Stimulated activated CD4-positive, alpha-beta T cell treated with anti-CD3 and anti-CD28 coated beads, Interleukin-15, amount 100 ng/mL, for 48 hours (primary cell): ENCODE results near the gene RABL2B.

Experiments used
- DNase-seq, 2 donors: peaks; one replicate each; pipeline ENCODE4 v3.0.0-alpha.2; 2020; ENCODE audit warnings: low read depth in 2 of 2

The RABL2B gene

DNA sequence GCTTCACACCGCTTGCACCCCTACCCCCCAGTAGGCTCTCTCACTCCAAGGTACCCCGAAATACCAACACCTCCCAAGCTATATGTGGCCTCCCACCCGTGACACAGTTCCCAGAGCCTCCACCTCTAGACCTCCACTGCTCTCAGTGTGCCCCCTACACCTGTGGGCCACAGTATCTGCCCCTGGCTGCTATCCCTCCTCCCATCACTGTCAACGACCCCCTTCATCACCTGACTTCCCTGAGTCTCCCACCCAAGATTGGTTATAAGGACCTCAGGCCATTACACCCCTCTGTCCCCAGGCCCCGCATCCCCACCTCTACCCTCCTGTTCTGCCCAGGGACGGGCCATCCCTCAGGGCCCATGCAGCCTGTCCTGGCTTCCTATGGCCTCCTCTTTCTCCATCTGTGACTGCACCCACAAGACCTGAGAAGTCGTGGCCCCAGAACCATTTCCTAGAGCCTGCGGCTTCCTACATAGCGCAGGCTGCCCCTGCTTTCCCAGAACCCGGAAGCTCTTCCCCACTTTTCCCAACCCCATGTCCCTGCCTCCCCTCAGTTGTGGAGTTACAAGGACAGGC is 44.7 kb downstream of the RABL2B start:
- DNase-seq, result no peak

DNA sequence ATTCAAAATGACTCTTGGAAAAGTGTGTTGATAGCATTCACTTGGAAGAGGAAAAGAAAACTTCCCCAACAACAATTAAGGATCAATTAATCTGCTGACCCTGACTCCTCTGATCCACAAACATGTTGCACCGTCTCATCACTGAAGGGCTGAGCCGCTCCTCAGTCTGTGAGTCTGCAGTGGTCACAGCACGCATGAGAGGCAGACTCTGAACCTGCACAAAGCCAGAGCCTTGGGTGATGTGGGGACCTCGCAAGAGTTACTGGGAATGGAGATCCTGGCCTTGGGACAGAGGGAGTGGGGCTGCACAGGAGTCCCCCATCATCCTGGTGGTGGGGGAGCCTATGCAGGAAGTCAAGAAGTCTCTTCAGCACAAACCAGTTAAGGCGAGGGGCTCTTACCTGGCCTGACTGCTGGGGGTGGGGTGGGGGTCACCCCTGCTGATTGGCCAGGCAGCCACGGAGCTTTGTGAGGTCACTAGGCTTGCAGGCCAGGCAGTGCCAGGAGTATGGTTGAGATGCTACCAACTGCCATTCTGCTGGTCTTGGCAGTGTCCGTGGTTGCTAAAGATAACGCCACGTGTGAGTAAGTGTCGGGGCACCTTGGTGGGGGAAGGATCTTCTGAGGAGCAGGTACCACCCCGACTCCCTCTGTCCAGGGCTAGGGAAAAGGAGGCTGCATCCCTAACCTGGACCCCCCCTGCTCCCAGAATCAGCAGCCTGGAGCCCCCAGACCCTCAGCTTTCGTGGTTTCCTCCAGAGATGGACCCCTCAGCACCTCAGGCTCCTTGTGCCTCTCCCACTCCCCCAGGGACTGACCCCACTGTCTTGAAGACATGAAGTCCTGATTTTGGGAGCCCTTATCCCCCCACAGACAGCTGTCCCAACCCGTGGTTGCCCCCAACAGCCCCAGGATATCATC is 45.4 kb downstream of the RABL2B start, which contains the start of gene ACR:
Gene ACR (plus strand): TSS at position 477 of the 921 bp plus-strand sequence. CDS start 32 bp downstream, at position 509.
- no peak for DNase-seq

DNA sequence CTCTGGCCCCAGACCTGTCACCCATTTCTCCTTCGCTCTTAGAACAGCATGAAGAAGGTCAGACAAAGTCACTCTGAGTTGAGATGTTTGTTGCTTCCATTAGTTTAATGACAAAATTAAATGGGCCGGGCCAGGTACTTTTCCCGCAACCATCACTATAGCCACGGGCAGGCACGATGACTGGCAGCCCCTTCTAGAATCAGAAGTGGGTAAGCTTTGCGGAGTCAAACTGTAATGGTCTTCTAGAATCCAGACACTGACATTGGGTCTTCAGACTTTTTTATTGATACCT is 47.8 kb downstream of the RABL2B start:
- no peak for DNase-seq

DNA sequence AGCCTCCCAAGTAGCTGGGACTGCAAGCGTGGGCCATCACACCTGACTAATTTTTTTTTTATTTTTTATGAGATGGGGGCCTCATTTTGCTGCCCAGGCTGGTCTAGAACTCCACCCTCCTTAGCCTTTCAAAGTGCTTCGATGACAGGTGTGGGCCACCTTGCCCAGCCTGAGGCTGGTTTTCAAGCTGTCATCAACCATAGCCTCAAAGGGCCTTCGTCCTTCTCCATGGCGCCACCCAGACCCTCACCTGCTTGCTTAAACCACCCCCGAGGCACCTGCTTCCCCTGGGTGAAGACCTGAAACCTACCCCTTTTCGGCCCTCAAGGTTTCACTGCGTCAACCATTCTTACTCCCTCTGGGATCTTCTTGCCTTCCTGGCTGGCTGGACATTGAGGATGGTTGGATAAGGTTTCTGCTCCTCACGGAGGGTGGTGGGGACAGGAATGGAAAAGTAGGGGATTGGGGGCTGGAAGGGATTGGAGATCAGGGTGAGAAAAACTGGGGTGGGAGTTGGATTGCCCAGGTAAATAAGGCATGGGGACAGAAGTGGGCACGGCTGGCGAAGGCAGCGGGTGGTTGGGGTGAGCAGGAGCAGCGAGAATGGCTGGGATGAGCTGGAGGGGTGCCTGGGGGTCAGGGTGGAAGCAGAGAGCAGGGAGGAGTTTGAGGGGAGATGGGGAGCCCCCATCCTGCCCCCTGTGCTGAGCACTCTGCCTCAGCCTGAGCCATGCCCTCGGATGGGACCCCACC is 48.3 kb downstream of the RABL2B start:
- no peak for DNase-seq

DNA sequence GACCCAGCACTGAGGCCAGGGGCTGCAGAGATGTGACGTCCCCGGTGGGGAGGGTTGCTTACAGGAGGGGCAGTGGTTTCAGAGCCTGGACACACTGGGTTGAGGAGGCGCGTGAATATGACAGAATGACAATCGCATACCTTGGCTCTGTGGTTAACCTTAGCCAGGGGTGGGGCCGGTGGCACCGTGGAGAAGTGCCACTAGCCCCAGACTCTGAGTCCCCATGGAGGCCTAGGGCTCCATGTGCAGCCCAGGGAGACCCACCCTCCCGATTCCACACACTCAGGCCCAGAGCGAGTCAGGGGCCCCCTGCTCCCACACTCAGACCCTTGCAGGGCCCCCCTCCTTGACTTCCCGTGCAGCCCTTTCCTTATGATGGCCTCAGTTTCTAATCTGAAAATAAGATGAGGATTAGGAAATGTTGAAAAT is 49.1 kb downstream of the RABL2B start:
- DNase-seq, result no peak

DNA sequence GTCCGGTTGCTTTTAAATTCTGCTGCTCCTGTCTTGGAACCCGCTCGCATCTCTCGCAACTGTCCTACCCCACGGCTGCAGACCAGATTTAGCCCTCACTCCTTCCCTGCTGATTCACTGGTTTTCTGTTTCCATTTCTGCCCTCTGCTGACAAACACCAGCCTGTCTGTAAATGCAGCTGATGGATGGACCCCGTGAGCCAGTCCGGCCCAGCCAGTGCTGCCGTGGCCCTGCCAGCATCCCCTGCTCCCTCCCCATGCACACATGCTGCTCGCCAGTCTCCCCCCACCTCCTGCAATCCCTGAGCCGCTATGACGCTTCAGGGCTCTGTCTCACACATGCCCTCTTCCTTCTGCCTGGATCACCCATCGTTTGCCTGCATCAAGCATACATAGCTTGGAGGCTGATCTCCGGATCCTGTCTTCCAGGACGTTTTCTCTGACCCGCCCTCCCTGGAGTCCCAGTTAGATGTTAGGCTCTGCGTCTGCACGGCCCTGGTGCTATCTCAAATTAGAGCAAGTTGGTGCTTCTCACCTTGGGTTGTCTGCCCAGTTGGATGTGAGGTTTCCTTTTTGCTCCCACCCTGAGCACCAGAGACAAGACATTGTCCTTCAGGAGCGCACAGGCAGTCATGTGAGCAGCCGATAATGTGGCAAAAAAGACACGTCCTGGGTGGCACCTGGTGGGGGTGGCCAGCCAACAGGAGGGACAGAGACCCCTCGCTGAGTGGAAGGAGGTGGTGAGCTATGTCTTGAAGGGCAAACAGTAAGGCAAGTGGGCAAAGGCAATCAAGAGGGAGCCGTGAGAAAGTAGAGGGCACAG is 49.7 kb downstream of the RABL2B start:
- DNase-seq, result no peak

DNA sequence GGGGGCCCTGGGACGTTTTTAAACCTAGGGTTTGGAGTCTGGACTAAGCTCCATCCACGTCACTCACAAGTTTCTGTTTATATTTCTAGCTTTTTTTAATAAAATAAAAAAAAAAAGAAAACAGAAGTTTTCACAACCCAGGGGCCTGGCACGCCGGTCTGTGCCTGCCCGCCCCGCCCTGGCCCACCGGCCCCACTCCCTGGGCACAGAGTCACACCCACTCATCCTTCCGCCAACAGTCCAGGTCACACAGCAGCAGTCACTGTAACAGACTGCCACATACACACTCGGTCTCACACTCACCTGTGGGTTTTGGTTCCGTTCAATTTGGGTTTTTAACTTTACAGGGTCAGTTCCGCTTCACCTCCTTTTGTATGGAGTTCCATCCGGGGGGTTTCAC is 50.8 kb downstream of the RABL2B start:
- DNase-seq, result no peak

DNA sequence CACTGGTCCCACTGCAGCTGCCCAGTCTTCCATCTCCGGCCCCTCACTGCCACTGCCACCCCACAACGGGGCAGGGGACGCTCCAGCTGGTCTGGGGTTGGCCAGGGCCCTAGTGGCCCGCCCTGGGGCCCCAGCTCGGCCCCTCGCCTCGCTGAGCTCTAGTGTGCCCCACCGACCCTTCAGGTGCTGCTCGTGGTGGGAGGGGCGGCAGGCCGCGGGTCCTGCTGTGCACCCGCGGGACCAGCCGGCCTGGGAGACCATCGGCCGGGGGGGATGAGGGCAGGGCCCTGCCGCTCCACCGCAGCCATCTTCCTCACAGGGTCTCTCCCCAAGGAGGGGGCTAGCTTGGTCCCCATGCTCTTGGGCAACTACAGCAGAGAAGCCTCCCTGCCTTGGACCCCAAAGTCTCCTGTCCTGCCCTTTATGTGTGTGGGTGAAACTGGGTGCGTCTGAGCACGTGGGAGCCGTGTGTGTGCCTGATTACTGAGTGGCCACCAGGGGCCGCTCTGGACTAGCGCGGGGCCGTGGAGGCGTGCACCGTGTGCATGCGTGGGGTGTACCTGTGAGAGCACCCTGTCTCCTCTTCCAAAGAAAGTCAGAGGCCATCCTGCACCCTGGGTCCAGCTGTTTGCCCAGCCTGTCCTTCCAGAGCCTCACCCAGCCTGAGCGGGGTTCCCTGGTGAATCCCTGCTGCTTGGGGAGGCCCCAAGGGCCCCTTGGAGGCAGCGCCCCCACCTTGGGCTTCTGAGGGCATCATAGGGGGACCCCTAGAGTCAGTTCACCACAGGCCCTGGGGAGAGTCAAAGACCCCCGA is 51.4 kb downstream of the RABL2B start:
- peak; percentile 36 to 49 for DNase-seq

DNA sequence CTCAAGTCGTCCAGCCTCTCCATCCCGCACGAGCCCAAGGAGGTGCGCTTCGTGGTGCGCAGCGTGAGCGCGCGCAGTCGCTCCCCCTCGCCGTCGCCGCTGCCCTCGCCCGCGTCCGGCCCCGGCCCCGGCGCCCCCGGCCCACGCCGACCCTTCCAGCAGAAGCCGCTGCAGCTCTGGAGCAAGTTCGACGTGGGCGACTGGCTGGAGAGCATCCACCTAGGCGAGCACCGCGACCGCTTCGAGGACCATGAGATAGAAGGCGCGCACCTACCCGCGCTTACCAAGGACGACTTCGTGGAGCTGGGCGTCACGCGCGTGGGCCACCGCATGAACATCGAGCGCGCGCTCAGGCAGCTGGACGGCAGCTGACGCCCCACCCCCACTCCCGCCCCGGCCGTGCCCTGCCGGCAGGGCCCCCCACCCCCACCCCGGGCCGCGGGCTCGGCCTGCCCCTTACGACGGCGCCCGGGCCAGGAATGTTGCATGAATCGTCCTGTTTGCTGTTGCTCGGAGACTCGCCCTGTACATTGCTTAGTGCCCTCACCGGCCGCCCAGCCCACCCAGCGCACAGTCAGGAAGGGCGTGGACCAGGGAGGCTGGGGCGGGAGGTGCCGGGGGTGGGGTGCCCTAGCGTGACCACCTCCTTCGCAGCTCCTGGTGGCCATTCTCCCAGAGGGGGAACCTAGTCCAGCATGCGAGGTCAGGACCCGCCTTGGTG is 52.3 kb downstream of the RABL2B start:
- no peak for DNase-seq

DNA sequence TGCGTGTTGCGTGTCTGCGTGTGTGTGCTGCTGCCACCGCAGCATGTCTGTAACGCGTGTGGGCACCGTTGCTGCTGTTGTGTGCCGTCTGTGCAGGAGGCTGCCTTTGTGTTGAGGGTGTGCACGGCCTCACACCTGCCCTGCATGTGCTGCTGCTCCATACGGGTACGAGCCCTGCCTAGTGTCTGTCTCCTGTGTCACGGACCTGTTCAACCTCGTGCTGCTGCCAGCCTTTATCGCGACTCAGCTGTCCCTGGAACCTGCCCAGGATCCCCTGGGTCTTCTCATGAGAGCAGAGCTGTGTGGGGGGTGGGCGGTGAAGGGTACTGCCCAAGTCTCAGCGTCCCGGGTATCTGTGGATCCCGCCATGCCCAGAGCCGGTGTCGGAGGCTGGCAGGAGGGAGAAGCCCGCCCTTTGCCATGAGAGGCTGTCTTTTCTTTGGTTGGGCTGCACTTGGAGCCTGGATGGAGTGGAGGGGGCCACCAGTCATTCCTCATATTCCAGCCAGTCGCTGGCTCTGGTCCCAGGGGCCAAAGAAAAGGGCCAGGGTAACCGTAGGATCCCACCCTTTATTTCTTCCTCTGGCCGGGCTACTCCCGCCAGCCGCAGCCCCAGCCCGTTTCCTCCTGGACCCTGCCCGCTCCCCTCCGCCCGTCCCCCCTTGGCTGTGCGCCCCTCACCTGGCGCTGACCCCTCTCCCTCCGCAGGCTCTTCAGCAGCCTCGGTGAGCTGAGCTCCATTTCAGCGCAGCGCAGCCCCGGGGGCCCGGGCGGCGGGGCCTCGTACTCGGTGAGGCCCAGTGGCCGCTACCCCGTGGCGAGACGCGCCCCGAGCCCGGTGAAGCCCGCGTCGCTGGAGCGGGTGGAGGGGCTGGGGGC is 53.2 kb downstream of the RABL2B start:
- DNase-seq, result no peak

DNA sequence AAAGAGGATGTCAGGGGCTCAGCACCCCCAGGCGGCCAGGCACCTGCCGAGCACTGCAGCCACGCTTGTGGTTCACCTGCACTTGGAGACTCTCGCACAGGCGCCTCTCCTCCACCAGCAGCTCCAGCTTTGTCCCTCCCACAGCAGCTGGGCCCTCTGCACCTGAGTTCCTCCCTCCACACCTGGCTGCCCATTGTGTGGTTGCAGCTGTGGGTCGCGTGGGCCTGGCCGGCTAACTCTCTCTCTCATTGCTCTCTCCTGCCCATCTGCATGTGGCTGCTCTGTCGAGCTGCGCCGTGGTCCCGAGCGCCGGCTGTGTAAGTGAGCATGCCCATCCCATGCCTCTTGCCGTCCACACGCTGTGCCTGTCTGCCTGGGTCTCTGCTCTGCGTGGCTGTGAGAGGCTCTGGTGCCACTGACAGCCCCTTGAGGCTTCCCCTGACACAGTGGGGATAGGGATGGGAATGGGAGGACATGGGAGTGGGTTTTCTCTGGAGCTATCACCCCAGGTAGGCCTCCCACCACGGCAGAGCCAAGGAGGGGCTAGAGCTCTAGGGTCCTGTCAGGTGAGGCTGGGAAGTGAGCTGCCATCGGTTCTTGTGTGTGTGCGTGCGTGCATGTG is 53.9 kb downstream of the RABL2B start:
- DNase-seq, result no peak

DNA sequence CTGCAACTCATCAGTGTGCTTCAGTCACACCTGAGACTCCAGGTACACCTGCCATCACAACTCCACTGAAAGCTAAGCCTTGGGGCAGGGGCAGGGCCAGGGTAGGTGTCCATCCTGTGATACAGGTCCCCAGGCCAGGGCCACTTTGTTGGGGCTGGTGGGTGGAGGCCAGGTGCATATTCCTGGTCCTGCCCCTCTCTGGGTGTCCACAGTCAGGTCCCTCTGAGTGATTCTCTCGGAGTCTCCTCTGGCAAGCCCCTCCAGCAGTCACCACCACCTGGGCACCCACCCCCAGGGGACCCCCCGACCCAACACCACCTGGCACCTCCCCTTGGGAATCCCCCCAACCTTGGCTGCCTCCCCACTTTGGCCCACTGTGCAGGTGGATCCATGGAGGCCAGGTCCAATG is 54.9 kb downstream of the RABL2B start:
- no peak for DNase-seq

DNA sequence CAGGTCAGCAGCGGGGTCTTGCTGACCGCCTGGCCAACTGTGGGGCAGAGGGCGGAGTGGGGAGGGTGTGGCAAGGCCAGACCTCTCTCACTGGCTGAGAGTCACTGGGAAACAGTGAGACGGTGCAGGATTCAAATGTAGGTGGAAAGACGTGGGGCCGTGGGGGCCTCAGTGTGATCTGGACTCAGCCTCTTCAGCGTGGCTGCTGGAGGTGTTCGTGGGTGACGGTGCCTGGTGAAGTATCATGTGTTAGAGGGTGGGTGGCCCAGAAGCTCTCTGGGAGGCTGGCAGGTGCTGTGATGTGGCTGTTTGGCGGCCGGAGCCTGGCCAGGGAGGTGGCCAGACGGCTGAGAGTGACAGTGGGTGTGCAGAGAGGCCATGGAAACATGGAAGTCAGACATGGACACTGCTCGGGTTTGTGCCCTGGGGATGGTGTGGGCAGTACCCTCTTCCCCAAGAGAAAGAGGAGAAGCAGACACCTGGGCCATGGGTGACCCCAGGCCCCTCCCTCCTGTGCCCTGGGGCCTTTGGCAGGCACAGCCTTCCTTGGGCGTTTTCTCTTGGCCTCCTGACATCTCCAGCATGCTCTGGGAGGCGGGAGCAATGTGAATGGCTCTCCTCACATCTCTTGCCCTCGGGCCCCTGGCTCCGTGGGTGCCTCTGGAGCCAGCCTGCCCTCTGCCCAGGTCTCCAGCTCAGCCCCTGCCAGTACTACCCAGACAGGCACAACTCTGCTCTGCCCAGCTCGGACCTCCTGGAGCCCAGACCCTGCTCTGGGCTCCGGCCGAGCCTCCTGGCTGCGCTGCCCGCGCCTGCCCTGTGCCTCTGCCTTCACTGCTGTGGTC is 55.5 kb downstream of the RABL2B start:
- no peak for DNase-seq

DNA sequence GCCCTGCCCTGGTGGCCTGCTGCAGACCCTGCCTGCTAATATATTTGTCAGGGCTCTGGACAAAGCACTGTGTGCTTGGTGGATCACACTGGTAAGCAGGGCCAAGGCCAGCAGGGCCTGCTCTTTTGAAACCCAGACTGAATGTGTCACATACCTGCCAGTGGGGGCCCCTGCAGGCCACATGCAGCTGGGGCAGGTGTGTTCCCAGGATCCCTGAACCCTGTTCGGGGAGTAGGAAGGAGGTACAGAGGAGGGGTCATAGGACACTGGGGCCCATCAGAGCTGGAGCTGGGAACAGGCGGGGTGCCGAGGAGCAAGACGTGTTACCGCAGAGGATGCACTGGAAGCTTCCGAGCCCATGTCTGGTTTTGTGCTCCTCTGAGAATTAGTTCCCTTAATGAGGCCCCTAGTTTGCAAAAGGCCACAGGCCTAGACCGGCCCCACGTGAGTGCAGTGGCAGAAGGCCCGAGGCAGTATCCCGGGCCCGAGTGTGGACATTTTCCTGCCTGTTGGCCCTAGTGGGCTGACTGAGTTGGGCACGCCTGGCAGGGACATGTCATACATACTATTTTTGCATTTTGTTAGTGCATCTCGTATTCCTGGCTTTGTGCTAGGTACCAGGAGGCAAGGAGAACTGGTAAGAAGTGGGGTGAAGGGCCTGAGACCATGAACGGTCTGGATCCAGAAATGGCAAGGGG is 56.6 kb downstream of the RABL2B start:
- no peak for DNase-seq

DNA sequence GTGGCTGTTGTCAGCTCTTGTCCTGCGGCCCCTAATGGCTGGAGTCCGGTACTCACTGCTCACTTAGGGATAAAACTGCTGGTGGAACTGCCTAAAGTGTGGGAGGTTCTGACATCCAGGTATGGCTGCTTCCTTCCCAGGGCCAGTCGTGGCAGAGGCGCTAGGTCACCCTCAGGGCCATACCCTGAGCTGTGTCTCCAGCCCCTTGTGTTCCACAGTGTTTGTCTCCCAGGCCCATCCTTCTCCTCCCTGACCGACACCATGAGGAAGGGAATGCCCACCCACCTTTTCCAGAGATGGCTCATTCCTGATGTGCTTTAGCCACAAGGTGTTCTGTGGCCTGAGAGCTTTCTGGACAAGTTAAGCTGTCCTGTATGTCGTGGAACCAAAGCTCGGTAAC is 57.8 kb downstream of the RABL2B start:
- no peak for DNase-seq

DNA sequence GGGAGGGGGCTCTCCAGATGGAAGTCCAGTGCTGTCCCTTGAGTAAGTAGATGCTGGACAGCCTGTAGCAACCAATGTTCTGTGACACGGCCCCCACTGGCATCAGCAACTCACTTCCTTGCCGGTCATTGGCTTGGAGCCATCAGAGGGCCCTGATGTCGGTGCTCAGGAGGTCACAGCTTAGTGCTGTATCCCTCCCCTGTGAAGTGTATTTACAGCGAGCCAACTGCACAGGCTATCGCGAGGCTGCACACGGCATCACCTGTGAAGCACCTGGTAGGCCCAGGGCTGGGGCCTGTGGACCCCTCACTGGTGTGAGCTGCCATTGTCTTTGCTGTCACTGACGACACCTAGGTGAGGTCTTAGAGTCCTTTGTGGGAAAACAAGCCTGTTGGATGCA is 58.8 kb downstream of the RABL2B start:
- DNase-seq, result no peak

DNA sequence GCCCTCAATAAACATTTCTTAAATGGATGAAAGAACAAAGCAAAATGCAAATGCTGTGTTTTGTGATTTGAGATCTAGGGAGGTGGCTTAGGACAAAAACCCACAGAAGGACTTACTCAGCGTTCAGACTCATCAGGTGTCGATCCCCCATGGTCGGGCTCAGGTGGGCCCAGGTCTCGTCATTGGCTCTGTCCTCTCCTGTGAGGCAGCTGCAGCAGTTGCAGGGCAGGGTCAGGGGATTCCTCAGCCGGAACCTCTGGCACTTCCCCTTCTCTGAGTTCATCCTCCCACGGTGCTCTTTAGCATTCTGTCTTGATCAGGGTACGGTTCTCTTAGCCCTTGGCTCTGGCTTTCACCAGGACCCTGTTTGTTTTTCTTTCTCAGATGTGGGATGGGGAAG is 59.4 kb downstream of the RABL2B start:
- no peak for DNase-seq
